K562 (cell line): ENCODE data around the gene FAM110D. TPM values are rescaled to one million over a fixed set of nuclear protein-coding genes. Genes with fewer than 3 reads are reported as not detected.

Experiments
- ARHGAP35 ChIP-seq: fragments of 450-650 bp; IDR thresholded peaks from 2 replicates; pipeline ENCODE4 v1.6.1; 2018; ENCODE audit not compliant: partially characterized antibody
- CREBBP ChIP-seq: IDR thresholded peaks from one replicate; pipeline ENCODE4 v1.6.1; 2012; ENCODE audit warnings: low read depth, mild to moderate bottlenecking, control low read depth, inconsistent platforms, low read length
- HIVEP1 ChIP-seq: fragments of 250-450 bp; sonication (Bioruptor Pico); IDR thresholded peaks from 2 replicates; pipeline ENCODE4 v1.4.0; 2020; ENCODE audit warnings: mild to moderate bottlenecking
- HMBOX1 ChIP-seq: sonication (generic); IDR thresholded peaks from 2 replicates; pipeline ENCODE4 v1.6.1; 2016
- HNRNPLL ChIP-seq: fragments of 200-400 bp; formaldehyde crosslinking; IDR thresholded peaks from 2 replicates; pipeline ENCODE4 v1.6.1; 2017; ENCODE audit warnings: low read length, low read depth, mild to moderate bottlenecking; ENCODE audit not compliant: poor library complexity, severe bottlenecking
- ID3 ChIP-seq, 2 experiments: fragments of 250-450 bp in 1 of 2; fragments of 450-650 bp in 1 of 2; sonication (Bioruptor Pico) in 1 of 2; IDR thresholded peaks; 2 replicates each; pipeline versions ENCODE4 v1.6.1 to v1.8.0; 2016 to 2021; ENCODE audit warnings: mild to moderate bottlenecking in 2 of 2, moderate library complexity in 2 of 2, missing compliant biosample characterization in 1 of 2, missing genetic modification characterization in 1 of 2
- MITF ChIP-seq: IDR thresholded peaks from 2 replicates; pipeline ENCODE4 v1.6.1; 2014; ENCODE audit warnings: antibody characterized with exemption
- MTA3 ChIP-seq: fragments of 450-650 bp; formaldehyde crosslinking; IDR thresholded peaks from 2 replicates; pipeline ENCODE4 v1.6.1; 2017; ENCODE audit warnings: mild to moderate bottlenecking, borderline replicate concordance
- RAD51 ChIP-seq: fragments of 450-650 bp; IDR thresholded peaks from 2 replicates; pipeline ENCODE4 v1.7.1; 2016; ENCODE audit warnings: low read depth, mild to moderate bottlenecking, borderline replicate concordance
- SRSF3 ChIP-seq: fragments of 200-400 bp; formaldehyde crosslinking; IDR thresholded peaks from 2 replicates; pipeline ENCODE4 v1.6.1; 2016; ENCODE audit warnings: mild to moderate bottlenecking, low read length, moderate library complexity; ENCODE audit not compliant: insufficient read depth
- U2AF2 ChIP-seq: fragments of 200-400 bp; formaldehyde crosslinking; optimal IDR thresholded peaks from 2 replicates; pipeline ENCODE3; 2017; ENCODE audit warnings: low read depth, mild to moderate bottlenecking, low read length
- ZNF121 ChIP-seq: sonication (generic); formaldehyde crosslinking; conservative IDR thresholded peaks from 2 replicates; pipeline ENCODE4 v1.8.0; 2022; ENCODE audit warnings: missing genetic modification reagents
- ZNF239 ChIP-seq: fragments of 250-450 bp; sonication (Bioruptor Pico); IDR thresholded peaks from 2 replicates; pipeline ENCODE4 v1.4.0; 2020; ENCODE audit warnings: mild to moderate bottlenecking
- ZNF395 ChIP-seq: fragments of 200-800 bp; sonication (Bioruptor generic); IDR thresholded peaks from 2 replicates; pipeline ENCODE4 v1.6.1; 2017; ENCODE audit warnings: missing genetic modification characterization, missing compliant biosample characterization
- ZNF511 ChIP-seq: sonication (generic); formaldehyde crosslinking; IDR thresholded peaks from 2 replicates; pipeline ENCODE4 v1.8.0; 2022; ENCODE audit warnings: mild to moderate bottlenecking, missing genetic modification reagents
- ZNF592 ChIP-seq: fragments of 450-650 bp; IDR thresholded peaks from 2 replicates; pipeline ENCODE4 v1.6.1; 2017; ENCODE audit warnings: antibody characterized with exemption, mild to moderate bottlenecking
- ZNF780A ChIP-seq: fragments of 250-450 bp; sonication (Bioruptor Pico); IDR thresholded peaks from 2 replicates; pipeline ENCODE4 v1.5.0; 2021; ENCODE audit warnings: mild to moderate bottlenecking
- polyA plus RNA-seq, 8 experiments: library from polyadenylated mRNA; depleted of rRNA in 4 of 8; stranded (reverse) in 5 of 8; unstranded in 3 of 8; fragments of >200 nt; fragmentation: Nextera tagmentation in 2 of 8; fragmentation: Illumina TruSeq in 1 of 8; extraction: Ambion mirVana in 2 of 8; extraction: Trizol in 1 of 8; gene quantifications; 2 replicates each; pipeline versions ENCODE4 v1.2.1 to v1.2.3, GENCODE V29; 2011 to 2014; ENCODE audit warnings: inconsistent platforms in 1 of 8, missing spikeins in 1 of 8
- total RNA-seq, 7 experiments: library from RNA; depleted of rRNA in 6 of 7; stranded (reverse); fragments of >200 nt in 6 of 7; fragmentation: Illumina TruSeq in 2 of 7; extraction: Trizol in 2 of 7; gene quantifications; 2 replicates each; pipeline versions ENCODE4 v1.2.1 to v1.2.3, GENCODE V29; 2011 to 2021; ENCODE audit warnings: low replicate concordance in 1 of 7

FAM110D gene
- total and polyA plus RNA-seq, 9 of the 15 experiments (the other 6 are each of a cell fraction or from before 2014, with no cell fraction given) = 0.04 to 1.1 (median 0.33) TPM

GRCh38 chr1:26161415-26162219 lies 2.7 kb downstream of the FAM110D start (continued):
- TF ChIP-seq SRSF3 = no peak
- no peak for TF ChIP-seq MITF
- no peak for TF ChIP-seq ID3 (CRISPR knock-in tag; IDR thresholded peaks at IDR 0.05)
- peak; percentile 70 for TF ChIP-seq ID3 (tag; IDR thresholded peaks at IDR 0.05)
- TF ChIP-seq ARHGAP35 = no peak
- peak; percentile 88 for TF ChIP-seq MTA3
- TF ChIP-seq HIVEP1 (CRISPR knock-in tag) = peak; percentile 86; the same call in 1 of the 2 replicates
- peak; percentile 97 for TF ChIP-seq ZNF592
- peak; percentile 50; the same call in 1 of the 2 replicates for TF ChIP-seq ZNF239 (CRISPR knock-in tag)
- TF ChIP-seq HNRNPLL = peak; percentile 29
- TF ChIP-seq CREBBP = no peak
- no peak for TF ChIP-seq ZNF780A (CRISPR knock-in tag)
- no peak for TF ChIP-seq U2AF2
- TF ChIP-seq RAD51 = peak; percentile 40; the same call in 1 of the 2 replicates
- peak; percentile 94 for TF ChIP-seq ZNF511
- peak; percentile 96 for TF ChIP-seq ZNF395 (CRISPR knock-in tag)
- no peak for TF ChIP-seq HMBOX1
- no peak for TF ChIP-seq ZNF121
